Liver (tissue), 9 donors: ENCODE results near the gene FIGNL1. TPM values are rescaled to one million over a fixed set of nuclear protein-coding genes. Genes with fewer than 3 reads are reported as not detected.

Source experiments
- DNase-seq: peaks from one replicate; pipeline ENCODE4 v3.0.0-alpha.2; 2017; ENCODE audit warnings: low spot score
- H3K27ac ChIP-seq, 2 donors: one replicate each; pipeline ENCODE4 v1.7.0; 2013; ENCODE audit warnings: inconsistent platforms in 2 of 2, low read length in 2 of 2, control low read depth in 1 of 2, low read depth in 1 of 2, mild to moderate bottlenecking in 1 of 2
- H3K27me3 ChIP-seq, 4 donors: one replicate each; pipeline versions ENCODE4 v1.6.1 to v1.7.0; 2013; ENCODE audit warnings: low read length in 3 of 4, inconsistent platforms in 1 of 4, mild to moderate bottlenecking in 1 of 4, moderate library complexity in 1 of 4; ENCODE audit not compliant: control insufficient read depth in 4 of 4, insufficient read depth in 4 of 4
- H3K36me3 ChIP-seq, 4 donors: one replicate each; pipeline versions ENCODE4 v1.6.1 to v1.7.0; 2013; ENCODE audit warnings: low read length in 3 of 4, mild to moderate bottlenecking in 3 of 4, low read depth in 1 of 4, moderate library complexity in 1 of 4; ENCODE audit not compliant: control insufficient read depth in 4 of 4, insufficient read depth in 3 of 4
- H3K4me1 ChIP-seq, 4 donors: one replicate each; pipeline versions ENCODE4 v1.6.1 to v1.7.0; 2013; ENCODE audit warnings: low read length in 3 of 4, mild to moderate bottlenecking in 3 of 4, moderate library complexity in 1 of 4; ENCODE audit not compliant: control insufficient read depth in 4 of 4, insufficient read depth in 4 of 4
- H3K4me3 ChIP-seq, 3 donors: one replicate each; pipeline versions ENCODE4 v1.6.1 to v1.7.0; 2013; ENCODE audit warnings: low read length in 3 of 3, control low read depth in 1 of 3, low read depth in 1 of 3, mild to moderate bottlenecking in 1 of 3
- H3K9ac ChIP-seq, 2 donors: one replicate each; pipeline ENCODE4 v1.7.0; 2013; ENCODE audit warnings: low read length in 2 of 2, mild to moderate bottlenecking in 2 of 2, moderate library complexity in 2 of 2, control low read depth in 1 of 2, low read depth in 1 of 2
- H3K9me3 ChIP-seq, 4 donors: one replicate each; pipeline versions ENCODE4 v1.6.1 to v1.7.0; 2013; ENCODE audit warnings: low read length in 3 of 4; ENCODE audit not compliant: control insufficient read depth in 4 of 4
- CTCF ChIP-seq: fragments of 150-350 bp; IDR thresholded peaks from 2 replicates; pipeline ENCODE4 v1.5.1; 2017; ENCODE audit warnings: improper control_type of control experiment, low read depth, low read length; ENCODE audit not compliant: missing input control
- EGR1 ChIP-seq, 2 donors: IDR thresholded peaks; 2 replicates each; pipeline ENCODE4 v1.6.1; 2016 to 2018; ENCODE audit warnings: antibody characterized with exemption in 2 of 2, low read depth in 2 of 2
- FOXA1 ChIP-seq: IDR thresholded peaks from 2 replicates; pipeline ENCODE4 v1.6.1; 2016; ENCODE audit warnings: antibody characterized with exemption
- FOXA2 ChIP-seq: IDR thresholded peaks from 2 replicates; pipeline ENCODE4 v1.6.1; 2016; ENCODE audit warnings: antibody characterized with exemption
- GABPA ChIP-seq, 2 donors: IDR thresholded peaks in 1 of 2; conservative IDR thresholded peaks in 1 of 2; 2 replicates each; pipeline ENCODE4 v1.6.1; 2016; ENCODE audit warnings: antibody characterized with exemption in 2 of 2, mild to moderate bottlenecking in 1 of 2, moderate library complexity in 1 of 2
- HNF4A ChIP-seq, 2 donors: conservative IDR thresholded peaks; 2 replicates each; pipeline ENCODE4 v1.6.1; 2016; ENCODE audit warnings: antibody characterized with exemption in 2 of 2, mild to moderate bottlenecking in 2 of 2
- JUND ChIP-seq, 2 donors: IDR thresholded peaks; 2 replicates each; pipeline ENCODE4 v1.6.1; 2016; ENCODE audit warnings: antibody characterized with exemption in 2 of 2
- MAX ChIP-seq: IDR thresholded peaks from 2 replicates; pipeline ENCODE4 v1.6.1; 2016; ENCODE audit warnings: antibody characterized with exemption
- NR2F2 ChIP-seq: IDR thresholded peaks from 2 replicates; pipeline ENCODE4 v1.6.1; 2016; ENCODE audit warnings: antibody characterized with exemption
- RAD21 ChIP-seq, 2 donors: IDR thresholded peaks; 2 replicates each; pipeline ENCODE4 v1.6.1; 2016; ENCODE audit warnings: antibody characterized with exemption in 2 of 2, mild to moderate bottlenecking in 2 of 2
- REST ChIP-seq: IDR thresholded peaks from 2 replicates; pipeline ENCODE4 v1.6.1; 2016; ENCODE audit warnings: antibody characterized with exemption, mild to moderate bottlenecking
- RXRA ChIP-seq, 2 donors: IDR thresholded peaks; 2 replicates each; pipeline ENCODE4 v1.6.1; 2017 to 2018; ENCODE audit warnings: antibody characterized with exemption in 2 of 2, mild to moderate bottlenecking in 1 of 2
- SP1 ChIP-seq: IDR thresholded peaks from 2 replicates; pipeline ENCODE4 v1.6.1; 2018; ENCODE audit warnings: antibody characterized with exemption, mild to moderate bottlenecking
- TAF1 ChIP-seq: conservative IDR thresholded peaks from 2 replicates; pipeline ENCODE4 v1.6.1; 2016; ENCODE audit warnings: antibody characterized with exemption, mild to moderate bottlenecking
- YY1 ChIP-seq: IDR thresholded peaks from 2 replicates; pipeline ENCODE4 v1.6.1; 2016; ENCODE audit warnings: antibody characterized with exemption, mild to moderate bottlenecking
- WGBS: extraction: QIAGEN DNeasy Blood & Tissue Kit; methylation state at CpG from one replicate; pipeline ENCODE4 v1.1.7; 2013; 5-methylcytosine and 5-hydroxymethylcytosine counted together
- polyA plus RNA-seq, 2 donors: library from polyadenylated mRNA; stranded (reverse) in 1 of 2; unstranded in 1 of 2; fragments of 200-250 nt in 1 of 2; fragments of >200 nt in 1 of 2; fragmentation: Nextera tagmentation in 1 of 2; extraction: Ambion mirVana in 1 of 2; gene quantifications; one replicate each; pipeline versions ENCODE4 v1.2.1 to v1.2.3, GENCODE V29; 2013 to 2015
- total RNA-seq, 2 donors: library from RNA; depleted of rRNA; stranded (reverse); fragments of >200 nt; gene quantifications; one replicate each; pipeline ENCODE4 v1.2.3, GENCODE V29; 2014
- TF ChIP-seq, protein P1 (sequence below): IDR thresholded peaks from 2 replicates; pipeline ENCODE4 v1.6.1; 2016; ENCODE audit warnings: antibody characterized with exemption
- donor health status: healthy.
- donor health status: healthy.
- donor health status: healthy.
- donor health status: healthy.
- donor health status: healthy.

The FIGNL1 gene
- total and polyA plus RNA-seq, 4 donors: 1.2 to 13.2 (median 3.3) TPM

DNA sequence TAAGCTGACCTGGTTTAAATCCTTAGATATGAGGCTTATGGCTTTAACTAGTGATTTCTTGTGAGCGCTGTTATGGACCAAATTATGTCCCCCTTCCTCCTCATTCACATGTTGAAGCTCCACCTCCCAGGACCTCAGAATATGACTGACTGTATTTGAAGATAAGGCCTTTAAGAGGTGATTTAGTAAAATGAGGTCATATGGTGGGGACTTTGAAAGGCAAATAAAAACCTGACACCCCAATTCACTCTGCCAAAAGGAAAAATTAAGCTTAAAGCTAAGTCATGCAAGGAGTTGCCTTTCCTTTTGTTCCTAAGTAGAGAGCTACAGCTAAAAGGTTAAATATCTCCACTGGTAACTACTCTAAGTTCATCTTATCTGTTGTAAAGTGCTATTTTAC, 36.4 kb upstream of the FIGNL1 start:
- no peaks in the 10 kb centered on the region for H3K27me3 ChIP-seq
- DNase-seq: no peak
- WGBS: 99% methylated on average over 1 of the region's 1 CpG
- H3K4me3 ChIP-seq: no peak overlapping the region
- no peak overlapping the region for H3K9ac ChIP-seq
- no peak for TF ChIP-seq FOXA1
- TF ChIP-seq SP1: no peak
- TF ChIP-seq HNF4A (conservative IDR thresholded peaks at IDR 0.05): no peak
- TF ChIP-seq, protein P1, sequence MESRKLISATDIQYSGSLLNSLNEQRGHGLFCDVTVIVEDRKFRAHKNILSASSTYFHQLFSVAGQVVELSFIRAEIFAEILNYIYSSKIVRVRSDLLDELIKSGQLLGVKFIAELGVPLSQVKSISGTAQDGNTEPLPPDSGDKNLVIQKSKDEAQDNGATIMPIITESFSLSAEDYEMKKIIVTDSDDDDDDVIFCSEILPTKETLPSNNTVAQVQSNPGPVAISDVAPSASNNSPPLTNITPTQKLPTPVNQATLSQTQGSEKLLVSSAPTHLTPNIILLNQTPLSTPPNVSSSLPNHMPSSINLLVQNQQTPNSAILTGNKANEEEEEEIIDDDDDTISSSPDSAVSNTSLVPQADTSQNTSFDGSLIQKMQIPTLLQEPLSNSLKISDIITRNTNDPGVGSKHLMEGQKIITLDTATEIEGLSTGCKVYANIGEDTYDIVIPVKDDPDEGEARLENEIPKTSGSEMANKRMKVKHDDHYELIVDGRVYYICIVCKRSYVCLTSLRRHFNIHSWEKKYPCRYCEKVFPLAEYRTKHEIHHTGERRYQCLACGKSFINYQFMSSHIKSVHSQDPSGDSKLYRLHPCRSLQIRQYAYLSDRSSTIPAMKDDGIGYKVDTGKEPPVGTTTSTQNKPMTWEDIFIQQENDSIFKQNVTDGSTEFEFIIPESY: no peak
- no peak for TF ChIP-seq FOXA2
- no peak for TF ChIP-seq YY1
- TF ChIP-seq NR2F2: no peak
- TF ChIP-seq JUND (IDR thresholded peaks at IDR 0.05): no peak
- no peak for TF ChIP-seq REST
- no peak for TF ChIP-seq MAX
- TF ChIP-seq EGR1 (IDR thresholded peaks at IDR 0.05; ENCODE audit: low read depth in 2 of 2): no peak
- TF ChIP-seq RAD21 (IDR thresholded peaks at IDR 0.05): no peak
- TF ChIP-seq GABPA (IDR thresholded peaks at IDR 0.05 in 1 of 2, conservative IDR thresholded peaks at IDR 0.05 in 1 of 2): no peak
- no peak overlapping the region for H3K27ac ChIP-seq
- H3K4me1 ChIP-seq: peaks cover 0 to 2% (median 0%) of the 10 kb centered on the region in 4 donors
- no peaks in the 10 kb centered on the region for H3K9me3 ChIP-seq
- no peaks in the 10 kb centered on the region for H3K36me3 ChIP-seq

DNA sequence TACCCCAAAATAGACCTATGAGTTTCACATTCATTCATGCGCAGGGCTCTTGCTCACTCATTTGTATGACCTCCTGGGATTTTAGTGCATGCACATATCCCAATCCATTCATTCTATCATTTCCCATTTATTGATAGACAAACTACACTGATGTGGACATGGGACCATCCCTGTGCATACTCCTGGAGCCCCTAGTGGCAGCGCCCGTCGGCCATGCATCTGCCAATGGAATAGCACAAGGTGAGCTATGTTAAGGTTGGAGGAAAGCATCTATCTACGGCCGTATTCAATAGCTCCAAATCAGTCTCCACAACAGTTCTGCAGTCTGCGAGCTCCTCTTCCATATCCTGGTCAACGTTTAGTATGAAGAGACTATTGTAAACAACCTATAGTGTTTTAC, 31.7 kb upstream of the FIGNL1 start:
- H3K27me3 ChIP-seq: no peaks in the 10 kb centered on the region
- 92% methylated on average over 8 of the region's 8 CpGs for WGBS
- no peak for TF ChIP-seq EGR1 (IDR thresholded peaks at IDR 0.05; ENCODE audit: low read depth in 2 of 2)
- no peak for TF ChIP-seq SP1
- TF ChIP-seq MAX: no peak
- TF ChIP-seq JUND (IDR thresholded peaks at IDR 0.05): no peak
- TF ChIP-seq RXRA (IDR thresholded peaks at IDR 0.05): no peak
- no peak for TF ChIP-seq HNF4A (conservative IDR thresholded peaks at IDR 0.05)
- no peak for TF ChIP-seq YY1
- TF ChIP-seq CTCF: no peak
- TF ChIP-seq FOXA1: no peak
- no peak for TF ChIP-seq TAF1
- H3K4me3 ChIP-seq: no peak overlapping the region
- H3K27ac ChIP-seq: no peak overlapping the region
- no peaks in the 10 kb centered on the region for H3K36me3 ChIP-seq
- DNase-seq: no peak
- H3K4me1 ChIP-seq: no peaks in the 10 kb centered on the region
- H3K9ac ChIP-seq: no peak overlapping the region
- no peaks in the 10 kb centered on the region for H3K9me3 ChIP-seq
